IMR-90 (cell line): Measurements from ENCODE around the gene FBXW4. TPM values are rescaled to one million over a fixed set of nuclear protein-coding genes. Genes with fewer than 3 reads are reported as not detected.

ENCODE experiments used
- ATAC-seq: fragments of 200-7000 bp; cut with Tn5 transposase; 2 replicates; pipeline ENCODE4 v1.9.1; 2020; ENCODE audit warnings: low read depth, mild to moderate bottlenecking, moderate library complexity
- BruUV-seq: library from RNA; stranded (reverse); fragments of 400-500 nt; replicated peaks from 2 replicates; lab custom pipeline; 2021; lab: Mats Ljungman, UMichigan
- CTCF ChIA-PET: fragments of 300-600 bp; formaldehyde crosslinking; extraction: SDS; loops from one replicate; lab custom pipeline; 2021; ENCODE audit warnings: antibody characterized with exemption; lab: Yijun Ruan, JAX
- POLR2A ChIA-PET: fragments of 300-600 bp; sonication (Branson Sonifier 250); formaldehyde crosslinking; loops from one replicate; lab custom pipeline; 2022; ENCODE audit warnings: antibody characterized with exemption; ENCODE audit not compliant: unreplicated experiment; lab: Charles Lee
- DNase-seq: peaks from one replicate; pipeline ENCODE4 v3.0.0; 2013
- H2AFZ ChIP-seq: replicated peaks from 2 replicates; pipeline ENCODE3; 2013; ENCODE audit warnings: low read length, mild to moderate bottlenecking; ENCODE audit not compliant: poor library complexity
- H2AK5ac ChIP-seq: 2 replicates; pipeline ENCODE4 v1.6.1; 2013; ENCODE audit warnings: low read depth, low read length, inconsistent platforms
- H2AK9ac ChIP-seq: replicated peaks from 2 replicates; pipeline ENCODE3; 2013; ENCODE audit warnings: mild to moderate bottlenecking, low read depth, low read length, moderate library complexity; ENCODE audit not compliant: poor library complexity
- H2BK120ac ChIP-seq: 2 replicates; pipeline ENCODE4 v1.6.1; 2013; ENCODE audit warnings: low read depth, low read length, inconsistent platforms
- H2BK15ac ChIP-seq: 3 replicates; pipeline ENCODE4 v1.6.1; 2013; ENCODE audit warnings: low read depth, low read length, inconsistent platforms
- H2BK20ac ChIP-seq: 2 replicates; pipeline ENCODE4 v1.6.1; 2013; ENCODE audit warnings: low read depth, mild to moderate bottlenecking, inconsistent platforms, low read length, moderate library complexity
- H2BK5ac ChIP-seq: 2 replicates; pipeline ENCODE4 v1.6.1; 2013; ENCODE audit warnings: mild to moderate bottlenecking, low read depth, low read length, inconsistent platforms; ENCODE audit not compliant: poor library complexity, severe bottlenecking
- H3K14ac ChIP-seq: replicated peaks from 2 replicates; pipeline ENCODE4 v1.6.1; 2013; ENCODE audit warnings: low read depth, low read length, inconsistent platforms
- H3K18ac ChIP-seq: 2 replicates; pipeline ENCODE4 v1.6.1; 2013; ENCODE audit warnings: low read depth, low read length, control low read depth
- H3K23ac ChIP-seq: 2 replicates; pipeline ENCODE4 v1.6.1; 2013; ENCODE audit warnings: low read depth, low read length, inconsistent platforms
- H3K27ac ChIP-seq: 2 replicates; pipeline ENCODE4 v1.5.1; 2013; ENCODE audit warnings: mild to moderate bottlenecking, control low read depth, low read length; ENCODE audit not compliant: insufficient read depth
- H3K27me3 ChIP-seq: 2 replicates; pipeline ENCODE4 v1.6.1; 2013; ENCODE audit warnings: low read length; ENCODE audit not compliant: control insufficient read depth, insufficient read depth
- H3K36me3 ChIP-seq: 2 replicates; pipeline ENCODE4 v1.6.1; 2013; ENCODE audit warnings: low read length, mixed read lengths; ENCODE audit not compliant: control insufficient read depth, insufficient read depth
- H3K4ac ChIP-seq: 2 replicates; pipeline ENCODE4 v1.6.1; 2013; ENCODE audit warnings: low read depth, low read length, inconsistent platforms
- H3K4me1 ChIP-seq: 2 replicates; pipeline ENCODE4 v1.6.1; 2013; ENCODE audit warnings: low read length, mixed read lengths; ENCODE audit not compliant: control insufficient read depth, insufficient read depth
- H3K4me2 ChIP-seq: 2 replicates; pipeline ENCODE4 v1.6.1; 2013; ENCODE audit warnings: low read depth, mild to moderate bottlenecking, control low read depth, low read length, moderate library complexity
- H3K4me3 ChIP-seq: 2 replicates; pipeline ENCODE4 v1.5.1; 2013; ENCODE audit warnings: low read depth, mild to moderate bottlenecking, control low read depth, low read length, moderate library complexity; ENCODE audit not compliant: insufficient read depth
- H3K56ac ChIP-seq: 2 replicates; pipeline ENCODE4 v1.6.1; 2013; ENCODE audit warnings: low read length, inconsistent platforms; ENCODE audit not compliant: insufficient read depth; ENCODE audit errors: extremely low read depth
- H3K79me1 ChIP-seq, 2 experiments: 2 replicates each; pipeline ENCODE4 v1.6.1; 2013; ENCODE audit warnings: low read length in 2 of 2, inconsistent platforms in 1 of 2, low read depth in 1 of 2
- H3K9ac ChIP-seq: 2 replicates; pipeline ENCODE4 v1.6.1; 2013; ENCODE audit warnings: low read depth, low read length, control low read depth
- H3K9me1 ChIP-seq: 2 replicates; pipeline ENCODE4 v1.6.1; 2013; ENCODE audit warnings: low read length, inconsistent platforms; ENCODE audit not compliant: insufficient read depth
- H3K9me3 ChIP-seq: 2 replicates; pipeline ENCODE4 v1.6.1; 2013; ENCODE audit warnings: low read length; ENCODE audit not compliant: control insufficient read depth, insufficient read depth
- H4K20me1 ChIP-seq: 2 replicates; pipeline ENCODE4 v1.6.1; 2013; ENCODE audit warnings: low read length, inconsistent platforms; ENCODE audit not compliant: insufficient read depth
- H4K5ac ChIP-seq: 2 replicates; pipeline ENCODE4 v1.6.1; 2013; ENCODE audit warnings: mild to moderate bottlenecking, low read depth, low read length, control low read depth
- H4K8ac ChIP-seq, 2 experiments: 2 replicates each; pipeline ENCODE4 v1.6.1; 2013; ENCODE audit warnings: low read depth in 2 of 2, low read length in 2 of 2, control low read depth in 1 of 2, inconsistent platforms in 1 of 2
- H4K91ac ChIP-seq: 2 replicates; pipeline ENCODE4 v1.6.1; 2013; ENCODE audit warnings: low read depth, low read length, inconsistent platforms; ENCODE audit not compliant: insufficient read depth
- BHLHE40 ChIP-seq: fragments of 150-350 bp; IDR thresholded peaks from 2 replicates; pipeline ENCODE4 v1.6.1; 2016; ENCODE audit warnings: mild to moderate bottlenecking, low read depth, low read length
- CEBPB ChIP-seq: IDR thresholded peaks from 2 replicates; pipeline ENCODE4 v1.6.1; 2012; ENCODE audit warnings: low read depth, low read length, improper control_type of control experiment
- ELK1 ChIP-seq: fragments of 150-350 bp; IDR thresholded peaks from 2 replicates; pipeline ENCODE4 v1.6.1; 2016; ENCODE audit warnings: low read depth, mild to moderate bottlenecking, low read length, moderate library complexity, borderline replicate concordance
- MAFK ChIP-seq: IDR thresholded peaks from 2 replicates; pipeline ENCODE4 v1.6.1; 2012; ENCODE audit warnings: low read depth, low read length, improper control_type of control experiment
- NFE2L2 ChIP-seq: fragments of 150-350 bp; IDR thresholded peaks from 2 replicates; pipeline ENCODE4 v1.6.1; 2016; ENCODE audit warnings: low read depth, mild to moderate bottlenecking, low read length
- POLR2A ChIP-seq: IDR thresholded peaks from 2 replicates; pipeline ENCODE4 v1.6.1; 2012; ENCODE audit warnings: mild to moderate bottlenecking, low read depth, low read length
- RAD21 ChIP-seq: IDR thresholded peaks from 2 replicates; pipeline ENCODE4 v1.6.1; 2012; ENCODE audit warnings: low read length, improper control_type of control experiment
- RCOR1 ChIP-seq: IDR thresholded peaks from 2 replicates; pipeline ENCODE4 v1.6.1; 2012; ENCODE audit warnings: mild to moderate bottlenecking, low read length, improper control_type of control experiment; ENCODE audit not compliant: insufficient replicate concordance
- RFX5 ChIP-seq: IDR thresholded peaks from 2 replicates; pipeline ENCODE4 v1.8.0; 2012; ENCODE audit warnings: low read depth, mild to moderate bottlenecking, low read length, moderate library complexity
- WGBS, 2 experiments: methylation state at CpG; one replicate each; pipeline versions ENCODE4 v1.1.5 to v1.1.7; 2013; ENCODE audit warnings: missing lambda C conversion rate in 2 of 2; ENCODE audit not compliant: insufficient read length in 1 of 2; ENCODE audit errors: extremely low coverage in 2 of 2; 5-methylcytosine and 5-hydroxymethylcytosine counted together
- dilution Hi-C: fragments of 300-500 bp; cut with HindIII; formaldehyde crosslinking; loops from one replicate; pipeline ENCODE4 v1.14.3; 2018; ENCODE audit warnings: low sequenced_read_pairs; ENCODE audit not compliant: unreplicated experiment
- in situ Hi-C: fragments of 300-500 bp; cut with MboI; formaldehyde crosslinking; loops from 3 replicates; pipeline ENCODE4 v1.14.3; 2019; ENCODE audit warnings: low sequenced_read_pairs, inconsistent platforms, mixed read lengths
- intact Hi-C: fragments of 100-400 bp; cut with micrococcal nuclease; formaldehyde crosslinking; loops from 2 replicates; pipeline ENCODE4 v1.10.0; 2022
- polyA plus RNA-seq, 3 experiments: library from polyadenylated mRNA; depleted of rRNA; stranded (reverse); fragments of >200 nt; gene quantifications; 2 replicates each; pipeline ENCODE4 v1.2.3, GENCODE V29; 2012; ENCODE audit warnings: low replicate concordance in 1 of 3
- total RNA-seq: library from RNA; depleted of rRNA; stranded (reverse); fragments of >200 nt; gene quantifications from 2 replicates; pipeline ENCODE4 v1.2.3, GENCODE V29; 2012

FBXW4 gene
- total and polyA plus RNA-seq, 2 of the 4 experiments (the other 2 are of a cell fraction) = 19.3 to 26.7 TPM

- Histone ChIP-seq H3K56ac (no peak overlapping the region), H3K9ac (no peak overlapping the region), H2BK5ac (no peak overlapping the region), H3K79me1 (peaks cover 0 to 3% of the 10 kb centered on the region in 2 experiments; a peak in 1 of 4 replicates), H2AK9ac (no peak overlapping the region), H3K4me1 (no peaks in the 10 kb centered on the region), H2AK5ac (no peak overlapping the region), H3K9me3 (no peaks in the 10 kb centered on the region), H2BK120ac (no peak overlapping the region), H3K9me1 (peaks cover 7% of the 10 kb centered on the region; the same call in 1 of the 2 replicates), H3K27ac (no peak overlapping the region), H4K5ac (no peak overlapping the region), H4K8ac (no peak overlapping the region), H3K14ac (no peak overlapping the region), H4K91ac (no peak overlapping the region), H3K4ac (no peak overlapping the region), H3K27me3 (no peaks in the 10 kb centered on the region), H2AFZ (no peak overlapping the region), H4K20me1 (no peaks in the 10 kb centered on the region), H3K36me3 (peaks cover 36% of the 10 kb centered on the region), H2BK20ac (no peak overlapping the region), H3K4me3 (no peak overlapping the region), H3K18ac (no peak overlapping the region), H3K4me2 (no peak overlapping the region), H2BK15ac (no peak overlapping the region), H3K23ac (peak overlapping the region; percentile 52; the same call in 1 of the 2 replicates)
- ATAC-seq = no peak
- no TSS peak for BruUV-seq
- intact Hi-C loops = no loop called here
- CTCF ChIA-PET = no interaction called here
- dilution Hi-C loops = no loop called here
- in situ Hi-C loops = no loop called here
- DNase-seq = no peak
- POLR2A ChIA-PET = no interaction called here
- TF ChIP-seq CEBPB = no peak
- TF ChIP-seq RAD21 = no peak
- no peak for TF ChIP-seq MAFK
- no peak for TF ChIP-seq NFE2L2
- TF ChIP-seq BHLHE40 = no peak
- no peak for TF ChIP-seq RFX5
- no peak for TF ChIP-seq POLR2A
- no peak for TF ChIP-seq ELK1
- TF ChIP-seq RCOR1 = no peak
- no CpG with 5 or more reads among the region's 4 CpGs for WGBS, 2 experiments
Observed at GRCh38 chr10:101660256-101660655, 34.7 kb downstream of the FBXW4 start.
